ENCODE measurements around the gene MR1. TPM values are rescaled to one million over a fixed set of nuclear protein-coding genes. Genes with fewer than 3 reads are reported as not detected.

The MR1 gene
- total RNA-seq, 1 experiment from 2014 or later = 33.4 TPM

DNA sequence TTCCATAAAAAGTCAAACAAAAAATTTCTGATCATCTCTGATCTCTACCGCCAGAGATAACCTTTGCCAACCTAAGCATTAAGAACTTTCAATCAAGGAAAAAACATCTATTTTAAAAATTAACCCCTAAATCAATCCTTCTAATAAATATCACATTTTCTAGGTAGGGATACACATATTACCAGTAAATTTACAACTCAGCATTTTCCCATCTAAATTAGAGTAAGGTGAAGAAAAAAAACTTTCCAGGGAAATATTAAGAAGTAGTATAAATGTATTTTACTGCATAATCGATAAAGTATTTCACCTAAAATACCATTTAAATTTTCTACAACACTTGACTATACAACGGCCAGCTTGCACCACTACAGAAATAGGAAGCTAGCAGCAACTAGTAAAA, 12.6 kb upstream of the MR1 start:
- Mint-ChIP-seq H3K9me3 (ENCODE audit: unreplicated experiment) (no peaks in the 10 kb centered on the region), H3K4me1 (ENCODE audit: insufficient read depth, unreplicated experiment) (peaks cover 19% of the 10 kb centered on the region), H3K27me3 (ENCODE audit: insufficient read depth, unreplicated experiment) (no peaks in the 10 kb centered on the region), H3K36me3 (ENCODE audit: insufficient read depth, unreplicated experiment) (peaks cover 6% of the 10 kb centered on the region), H3K4me3 (ENCODE audit: unreplicated experiment) (peak overlapping the region; percentile 93), H3K27ac (ENCODE audit: low read depth, unreplicated experiment) (peak overlapping the region; percentile 91)
- TF ChIP-seq, protein P1, sequence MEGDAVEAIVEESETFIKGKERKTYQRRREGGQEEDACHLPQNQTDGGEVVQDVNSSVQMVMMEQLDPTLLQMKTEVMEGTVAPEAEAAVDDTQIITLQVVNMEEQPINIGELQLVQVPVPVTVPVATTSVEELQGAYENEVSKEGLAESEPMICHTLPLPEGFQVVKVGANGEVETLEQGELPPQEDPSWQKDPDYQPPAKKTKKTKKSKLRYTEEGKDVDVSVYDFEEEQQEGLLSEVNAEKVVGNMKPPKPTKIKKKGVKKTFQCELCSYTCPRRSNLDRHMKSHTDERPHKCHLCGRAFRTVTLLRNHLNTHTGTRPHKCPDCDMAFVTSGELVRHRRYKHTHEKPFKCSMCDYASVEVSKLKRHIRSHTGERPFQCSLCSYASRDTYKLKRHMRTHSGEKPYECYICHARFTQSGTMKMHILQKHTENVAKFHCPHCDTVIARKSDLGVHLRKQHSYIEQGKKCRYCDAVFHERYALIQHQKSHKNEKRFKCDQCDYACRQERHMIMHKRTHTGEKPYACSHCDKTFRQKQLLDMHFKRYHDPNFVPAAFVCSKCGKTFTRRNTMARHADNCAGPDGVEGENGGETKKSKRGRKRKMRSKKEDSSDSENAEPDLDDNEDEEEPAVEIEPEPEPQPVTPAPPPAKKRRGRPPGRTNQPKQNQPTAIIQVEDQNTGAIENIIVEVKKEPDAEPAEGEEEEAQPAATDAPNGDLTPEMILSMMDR (IDR thresholded peaks at IDR 0.05; ENCODE audit: unreplicated experiment) = no peak
- ChIA-PET CTCF (interaction anchor here (0.6 to 10.8 kb wide), 13 partner anchors 12 to 239 kb away, joined by 3 to 97 read pairs (median 5); no protein-coding TSS in a partner anchor), POLR2A (interaction anchor here (0.6 to 10.5 kb wide), 40 partner anchors 8 to 1510 kb away, joined by 3 to 250 read pairs (median 6); partner anchors contain the start of genes ACBD6, IER5, MR1 and TOR1AIP1)
- no TSS peak for BruUV-seq (replicated peaks)
- no peak for DNase-seq (ENCODE audit: unreplicated experiment)
- intact Hi-C loops (cut with micrococcal nuclease) = loop anchor here (5.0 kb wide), 1 partner anchor 139 kb away; no protein-coding TSS in a partner anchor

DNA sequence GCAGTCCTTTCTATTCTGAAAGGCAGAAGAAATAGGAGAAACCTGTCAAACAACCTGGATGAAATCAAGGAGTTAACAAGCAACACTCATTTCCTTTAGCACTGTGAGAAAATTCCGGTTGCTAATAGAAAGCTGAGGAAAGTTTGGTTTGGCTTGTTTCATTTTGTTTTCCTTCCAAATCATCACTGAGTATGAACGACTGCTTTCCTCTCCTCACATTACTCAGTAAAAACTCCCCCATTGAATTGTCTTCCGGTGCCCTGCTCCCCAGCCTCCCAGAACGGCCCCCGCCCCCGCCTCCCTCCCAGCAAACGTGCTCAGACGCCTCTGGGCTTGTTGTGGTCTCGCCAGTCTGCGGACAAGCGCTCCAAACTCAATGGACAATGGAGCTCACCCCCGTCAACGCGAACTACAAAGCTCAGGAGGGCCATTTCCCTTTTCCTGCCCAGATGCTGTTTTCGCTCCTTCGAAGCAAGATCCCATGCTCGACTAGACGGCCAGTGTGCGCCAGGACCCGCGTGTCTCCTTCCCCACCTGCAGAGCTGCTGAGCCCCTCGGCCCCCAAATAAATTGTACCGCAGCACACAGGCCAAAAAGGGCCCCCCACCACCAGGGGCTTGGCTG, 11.9 kb upstream of the MR1 start:
- peaks cover 19% of the 10 kb centered on the region for H3K4me1 Mint-ChIP-seq (ENCODE audit: insufficient read depth, unreplicated experiment)
- no TSS peak for BruUV-seq (replicated peaks)
- intact Hi-C loops (cut with micrococcal nuclease) = loop anchor here (1.0 to 5.0 kb wide), 3 partner anchors 66 to 140 kb away; partner anchors contain the start of gene IER5
- peak overlapping the region; percentile 91 for H3K27ac Mint-ChIP-seq (ENCODE audit: low read depth, unreplicated experiment)
- peaks cover 6% of the 10 kb centered on the region for H3K36me3 Mint-ChIP-seq (ENCODE audit: insufficient read depth, unreplicated experiment)
- TF ChIP-seq, protein P1 (IDR thresholded peaks at IDR 0.05; ENCODE audit: unreplicated experiment) = no peak
- no peaks in the 10 kb centered on the region for H3K27me3 Mint-ChIP-seq (ENCODE audit: insufficient read depth, unreplicated experiment)
- DNase-seq (ENCODE audit: unreplicated experiment) = peak; percentile 86
- CTCF ChIA-PET = interaction anchor here (0.6 to 10.8 kb wide), 17 partner anchors 11 to 507 kb away, joined by 3 to 97 read pairs (median 4); partner anchors contain the start of gene IER5
- H3K4me3 Mint-ChIP-seq (ENCODE audit: unreplicated experiment) = peak overlapping the region; percentile 93
- no peaks in the 10 kb centered on the region for H3K9me3 Mint-ChIP-seq (ENCODE audit: unreplicated experiment)
- POLR2A ChIA-PET = interaction anchor here (0.7 to 10.5 kb wide), 53 partner anchors 8 to 1139 kb away, joined by 3 to 250 read pairs (median 6); partner anchors contain the start of genes ACBD6, IER5, MR1 and TOR1AIP1

DNA sequence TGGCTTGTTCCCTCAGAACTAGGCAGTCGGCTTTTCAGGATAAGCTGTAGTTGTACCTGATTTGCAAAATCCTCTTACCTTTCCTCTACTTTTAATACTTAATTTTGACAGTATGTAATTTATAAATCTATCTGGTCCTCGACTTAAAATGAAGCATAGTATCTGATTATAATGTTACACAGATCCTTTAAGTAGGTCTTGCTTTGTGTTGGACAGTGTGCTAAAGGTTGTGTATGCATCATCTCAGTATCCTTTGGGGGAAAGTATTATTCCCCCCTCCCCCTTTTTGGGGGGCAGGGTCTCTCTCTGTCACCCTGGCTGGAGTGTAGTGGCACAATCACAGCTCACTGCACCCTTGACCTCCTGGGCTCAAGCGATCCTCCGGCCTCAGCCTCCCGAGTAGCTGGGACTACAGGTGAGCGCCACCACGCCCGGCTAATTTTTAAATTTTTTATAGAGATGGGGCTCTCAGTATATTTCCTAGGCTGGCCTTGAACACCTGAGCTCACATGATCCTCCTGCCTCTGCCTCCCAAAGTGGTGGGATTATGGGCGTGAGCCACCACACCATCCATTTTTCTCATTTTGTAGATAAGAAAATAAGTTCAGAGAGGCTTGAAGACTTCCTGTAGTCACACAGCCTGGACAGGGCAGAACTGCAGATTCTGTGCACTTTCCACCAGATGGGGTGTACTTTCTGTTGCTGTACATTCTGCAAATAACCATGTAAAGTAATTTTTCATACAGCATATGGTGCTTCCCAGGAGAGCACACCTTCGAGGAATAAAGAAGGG, 10.3 kb upstream of the MR1 start:
- peak overlapping the region; percentile 91 for H3K27ac Mint-ChIP-seq (ENCODE audit: low read depth, unreplicated experiment)
- BruUV-seq (replicated peaks) = no TSS peak
- POLR2A ChIA-PET = interaction anchor here (0.5 to 10.5 kb wide), 28 partner anchors 12 to 521 kb away, joined by 3 to 250 read pairs (median 7); partner anchors contain the start of genes ACBD6, IER5 and MR1

More for the DNA sequence above, 10.3 kb upstream of the MR1 start:
- DNase-seq (ENCODE audit: unreplicated experiment) = no peak
- no peaks in the 10 kb centered on the region for H3K27me3 Mint-ChIP-seq (ENCODE audit: insufficient read depth, unreplicated experiment)
- intact Hi-C loops (cut with micrococcal nuclease) = loop anchor here (2.0 to 5.0 kb wide), 2 partner anchors 111 to 141 kb away; no protein-coding TSS in a partner anchor
- peaks cover 18% of the 10 kb centered on the region for H3K4me1 Mint-ChIP-seq (ENCODE audit: insufficient read depth, unreplicated experiment)
- peaks cover 6% of the 10 kb centered on the region for H3K36me3 Mint-ChIP-seq (ENCODE audit: insufficient read depth, unreplicated experiment)
- H3K4me3 Mint-ChIP-seq (ENCODE audit: unreplicated experiment) = peak overlapping the region; percentile 93
- TF ChIP-seq, protein P1 (IDR thresholded peaks at IDR 0.05; ENCODE audit: unreplicated experiment) = no peak
- CTCF ChIA-PET = interaction anchor here (1.0 to 10.8 kb wide), 7 partner anchors 12 to 507 kb away, joined by 3 to 97 read pairs (median 4); no protein-coding TSS in a partner anchor
- no peaks in the 10 kb centered on the region for H3K9me3 Mint-ChIP-seq (ENCODE audit: unreplicated experiment)

Measured in MCF 10A (cell line).